Transverse colon (tissue), 4 donors: ENCODE measurements around the gene TSGA10.

Source experiments
- CTCF ChIP-seq, 5 experiments: fragments of 200-600 bp in 3 of 5; fragments of 450-650 bp in 2 of 5; sonication (generic) in 3 of 5; IDR thresholded peaks; 1 replicate in 2 of 5; 2 replicates in 3 of 5; pipeline ENCODE4 v1.5.1; 2016 to 2017; ENCODE audit warnings: antibody characterized with exemption in 5 of 5, inconsistent platforms in 3 of 5, mild to moderate bottlenecking in 2 of 5, moderate library complexity in 1 of 5
- EP300 ChIP-seq: sonication (generic); formaldehyde crosslinking; IDR thresholded peaks from one replicate; pipeline ENCODE4 v1.6.1; 2017; ENCODE audit warnings: antibody characterized with exemption, low read depth
- POLR2A ChIP-seq: fragments of 450-650 bp; IDR thresholded peaks from one replicate; pipeline ENCODE4 v1.6.1; 2016; ENCODE audit warnings: antibody characterized with exemption, mild to moderate bottlenecking, moderate library complexity
- POLR2AphosphoS5 ChIP-seq, 3 donors: sonication (generic); formaldehyde crosslinking; IDR thresholded peaks; one replicate each; pipeline ENCODE4 v1.6.1; 2016; ENCODE audit warnings: antibody characterized with exemption in 3 of 3

DNA sequence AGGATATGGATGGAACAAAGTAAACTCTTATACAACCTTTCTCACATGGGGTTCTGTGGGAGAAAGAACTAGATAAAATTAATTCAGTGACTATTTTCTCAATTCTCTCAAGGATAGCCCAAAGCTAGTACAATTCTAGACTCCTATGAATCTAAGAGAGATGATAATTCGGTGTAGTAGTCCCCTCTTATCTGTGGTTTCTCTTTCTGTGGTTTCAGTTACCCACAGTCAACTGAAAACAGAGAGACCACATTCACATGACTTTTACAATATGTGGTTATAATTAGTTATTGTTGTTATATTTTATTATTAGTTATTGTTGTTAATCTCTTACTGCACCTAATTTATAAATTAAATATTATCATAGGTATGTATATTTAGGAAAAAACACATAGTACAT lies 66.7 kb downstream of the TSGA10 start:
- TF ChIP-seq CTCF (IDR thresholded peaks at IDR 0.05), result no peak
- no peak for TF ChIP-seq EP300
- no peak for TF ChIP-seq POLR2AphosphoS5 (IDR thresholded peaks at IDR 0.05)
- TF ChIP-seq POLR2A, result no peak
